ENCODE measurements around the gene SMARCA1.

The SMARCA1 gene

GRCh38 chrX:129445436-129445835, 77.9 kb downstream of the SMARCA1 start:
- no peak for DNase-seq

- no peak for DNase-seq
Measured at GRCh38 chrX:129433945-129434344, 89.3 kb downstream of the SMARCA1 start.

GRCh38 chrX:129433461-129433860, 89.8 kb downstream of the SMARCA1 start:
- DNase-seq = no peak

GRCh38 chrX:129427267-129427666, 96.0 kb downstream of the SMARCA1 start:
- no peak for DNase-seq

- no peak for DNase-seq
Measured at GRCh38 chrX:129423191-129423590, 100.1 kb downstream of the SMARCA1 start.

GRCh38 chrX:129404670-129405008, 118.7 kb downstream of the SMARCA1 start:
- DNase-seq = no peak

GRCh38 chrX:129403974-129404669, 119.2 kb downstream of the SMARCA1 start:
- DNase-seq = no peak

Measured in stimulated activated CD4-positive, alpha-beta T cell treated with anti-CD3 and anti-CD28 coated beads, Interleukin-12 subunit alpha, Interleukin-12 subunit beta, amount 100 ng/mL, for 4 hours (primary cell).